ENCODE measurements around the gene ABCD1. TPM values are rescaled to one million over a fixed set of nuclear protein-coding genes. Genes with fewer than 3 reads are reported as not detected.

Gene ABCD1
- total and polyA plus RNA-seq, 4 donors: 5.7 to 19.7 (median 10.3) TPM

DNA sequence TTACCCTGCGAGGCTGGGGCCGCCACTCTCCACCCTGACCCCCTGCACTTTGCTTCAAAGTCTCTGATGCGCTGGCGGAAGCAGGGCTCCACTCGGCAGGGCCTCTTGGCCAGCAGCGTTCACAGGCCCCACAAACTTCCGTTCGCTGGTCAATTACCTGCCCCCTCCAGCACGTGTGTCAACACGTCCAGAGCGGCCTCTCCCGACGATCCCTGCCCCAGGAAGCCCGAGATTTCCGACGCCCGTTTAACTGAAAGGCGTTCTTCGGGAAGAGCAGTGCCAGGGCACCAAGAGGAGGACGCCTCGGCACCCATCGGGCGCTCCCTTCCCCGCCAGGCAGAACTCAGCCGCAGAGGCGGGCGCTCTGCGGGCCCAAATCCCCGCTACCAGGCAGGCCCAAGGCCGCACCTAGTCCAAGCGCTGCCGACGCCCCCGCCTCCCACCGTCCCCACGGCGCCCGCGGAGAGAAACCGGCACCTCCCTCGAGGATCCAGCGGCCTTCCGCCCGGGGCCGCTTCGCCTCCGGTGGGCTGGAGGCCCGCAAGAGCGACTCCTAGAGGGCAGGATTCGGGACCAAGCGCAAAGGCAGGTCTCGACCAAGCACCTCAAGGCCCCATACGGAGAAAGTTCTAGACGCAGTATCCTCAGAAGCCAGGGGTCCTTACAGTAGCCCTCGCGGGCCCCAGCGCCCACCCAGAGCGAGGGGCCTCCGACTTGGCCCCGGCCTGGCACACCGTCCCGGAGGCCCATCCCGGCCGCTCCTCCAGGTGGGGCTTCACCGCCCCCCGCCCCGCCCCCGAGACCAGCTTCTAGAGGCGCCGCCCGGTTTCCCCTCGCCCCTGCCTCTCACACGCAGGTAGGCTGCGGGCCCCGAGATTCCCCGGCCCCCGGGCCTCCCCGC lies 1.1 kb upstream of the ABCD1 start:
- Histone ChIP-seq H3K4me1 (ENCODE audit: control insufficient read depth in 5 of 5, insufficient read depth in 5 of 5, low read length in 5 of 5) (peaks cover 6 to 32% (median 12%) of the 10 kb centered on the region in 5 donors), H3K27me3 (ENCODE audit: control insufficient read depth in 3 of 3, insufficient read depth in 3 of 3, low read length in 2 of 3) (no peaks in the 10 kb centered on the region), H3K4me3 (peak overlapping the region; percentile 57), H3K36me3 (ENCODE audit: control insufficient read depth in 4 of 4, insufficient read depth in 4 of 4, low read length in 4 of 4) (peaks cover 0 to 9% (median 6%) of the 10 kb centered on the region in 4 donors), H3K27ac (ENCODE audit: low read depth in 1 of 2, low read length in 1 of 2) (peak overlapping the region; percentile 89 to 92), H3K9ac (ENCODE audit: insufficient read depth in 1 of 2, low read length in 2 of 2) (peak overlapping the region in 1 of 2 donors; percentile 49), H3K9me3 (ENCODE audit: control insufficient read depth in 4 of 4, insufficient read depth in 3 of 4, low read length in 3 of 4) (peaks cover 0 to 15% (median 1%) of the 10 kb centered on the region in 4 donors)
- DNase-seq (peak; percentile 11 to 37 (median 33)), ATAC-seq (ENCODE audit: insufficient read depth, low FRiP score) (no peak)
- TF ChIP-seq, protein P1, sequence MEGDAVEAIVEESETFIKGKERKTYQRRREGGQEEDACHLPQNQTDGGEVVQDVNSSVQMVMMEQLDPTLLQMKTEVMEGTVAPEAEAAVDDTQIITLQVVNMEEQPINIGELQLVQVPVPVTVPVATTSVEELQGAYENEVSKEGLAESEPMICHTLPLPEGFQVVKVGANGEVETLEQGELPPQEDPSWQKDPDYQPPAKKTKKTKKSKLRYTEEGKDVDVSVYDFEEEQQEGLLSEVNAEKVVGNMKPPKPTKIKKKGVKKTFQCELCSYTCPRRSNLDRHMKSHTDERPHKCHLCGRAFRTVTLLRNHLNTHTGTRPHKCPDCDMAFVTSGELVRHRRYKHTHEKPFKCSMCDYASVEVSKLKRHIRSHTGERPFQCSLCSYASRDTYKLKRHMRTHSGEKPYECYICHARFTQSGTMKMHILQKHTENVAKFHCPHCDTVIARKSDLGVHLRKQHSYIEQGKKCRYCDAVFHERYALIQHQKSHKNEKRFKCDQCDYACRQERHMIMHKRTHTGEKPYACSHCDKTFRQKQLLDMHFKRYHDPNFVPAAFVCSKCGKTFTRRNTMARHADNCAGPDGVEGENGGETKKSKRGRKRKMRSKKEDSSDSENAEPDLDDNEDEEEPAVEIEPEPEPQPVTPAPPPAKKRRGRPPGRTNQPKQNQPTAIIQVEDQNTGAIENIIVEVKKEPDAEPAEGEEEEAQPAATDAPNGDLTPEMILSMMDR (IDR thresholded peaks at IDR 0.05; ENCODE audit: control extremely low read depth, extremely low read depth): no peak
- WGBS, 2 donors: 1 to 29% methylated on average over 43 to 78 of the region's 78 CpGs

DNA sequence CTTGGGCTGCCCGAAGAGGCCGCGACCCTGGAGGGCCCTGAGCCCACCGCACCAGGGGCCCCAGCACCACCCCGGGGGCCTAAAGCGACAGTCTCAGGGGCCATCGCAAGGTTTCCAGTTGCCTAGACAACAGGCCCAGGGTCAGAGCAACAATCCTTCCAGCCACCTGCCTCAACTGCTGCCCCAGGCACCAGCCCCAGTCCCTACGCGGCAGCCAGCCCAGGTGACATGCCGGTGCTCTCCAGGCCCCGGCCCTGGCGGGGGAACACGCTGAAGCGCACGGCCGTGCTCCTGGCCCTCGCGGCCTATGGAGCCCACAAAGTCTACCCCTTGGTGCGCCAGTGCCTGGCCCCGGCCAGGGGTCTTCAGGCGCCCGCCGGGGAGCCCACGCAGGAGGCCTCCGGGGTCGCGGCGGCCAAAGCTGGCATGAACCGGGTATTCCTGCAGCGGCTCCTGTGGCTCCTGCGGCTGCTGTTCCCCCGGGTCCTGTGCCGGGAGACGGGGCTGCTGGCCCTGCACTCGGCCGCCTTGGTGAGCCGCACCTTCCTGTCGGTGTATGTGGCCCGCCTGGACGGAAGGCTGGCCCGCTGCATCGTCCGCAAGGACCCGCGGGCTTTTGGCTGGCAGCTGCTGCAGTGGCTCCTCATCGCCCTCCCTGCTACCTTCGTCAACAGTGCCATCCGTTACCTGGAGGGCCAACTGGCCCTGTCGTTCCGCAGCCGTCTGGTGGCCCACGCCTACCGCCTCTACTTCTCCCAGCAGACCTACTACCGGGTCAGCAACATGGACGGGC lies 579 bp downstream of the ABCD1 start:
- no peak for ATAC-seq (ENCODE audit: insufficient read depth, low FRiP score)
- no peak overlapping the region for H3K9ac ChIP-seq (ENCODE audit: insufficient read depth in 1 of 2, low read length in 2 of 2)
- peak overlapping the region; percentile 10 for H3K4me3 ChIP-seq

DNA sequence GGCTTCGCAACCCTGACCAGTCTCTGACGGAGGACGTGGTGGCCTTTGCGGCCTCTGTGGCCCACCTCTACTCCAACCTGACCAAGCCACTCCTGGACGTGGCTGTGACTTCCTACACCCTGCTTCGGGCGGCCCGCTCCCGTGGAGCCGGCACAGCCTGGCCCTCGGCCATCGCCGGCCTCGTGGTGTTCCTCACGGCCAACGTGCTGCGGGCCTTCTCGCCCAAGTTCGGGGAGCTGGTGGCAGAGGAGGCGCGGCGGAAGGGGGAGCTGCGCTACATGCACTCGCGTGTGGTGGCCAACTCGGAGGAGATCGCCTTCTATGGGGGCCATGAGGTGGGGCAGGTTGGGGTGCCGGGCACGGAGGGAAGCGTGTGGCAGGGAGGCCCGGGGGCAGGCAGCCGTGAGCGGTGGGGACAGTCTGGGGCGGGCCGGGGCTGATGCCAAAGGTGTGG lies 1.2 kb downstream of the ABCD1 start:
- H3K9me3 ChIP-seq (ENCODE audit: control insufficient read depth in 4 of 4, insufficient read depth in 3 of 4, low read length in 3 of 4): peaks cover 0 to 17% (median 0%) of the 10 kb centered on the region in 4 donors
- H3K9ac ChIP-seq (ENCODE audit: insufficient read depth in 1 of 2, low read length in 2 of 2): no peak overlapping the region
- 55 to 78% methylated on average over 13 to 35 of the region's 35 CpGs for WGBS, 2 donors
- H3K4me3 ChIP-seq: no peak overlapping the region
- no peaks in the 10 kb centered on the region for H3K36me3 ChIP-seq (ENCODE audit: control insufficient read depth in 4 of 4, insufficient read depth in 4 of 4, low read length in 4 of 4)
- H3K4me1 ChIP-seq (ENCODE audit: control insufficient read depth in 5 of 5, insufficient read depth in 5 of 5, low read length in 5 of 5): peaks cover 6 to 32% (median 12%) of the 10 kb centered on the region in 5 donors
- TF ChIP-seq, protein P1 (IDR thresholded peaks at IDR 0.05; ENCODE audit: control extremely low read depth, extremely low read depth): no peak
- no peak for ATAC-seq (ENCODE audit: insufficient read depth, low FRiP score)
- H3K27me3 ChIP-seq (ENCODE audit: control insufficient read depth in 3 of 3, insufficient read depth in 3 of 3, low read length in 2 of 3): no peaks in the 10 kb centered on the region
- no peak for DNase-seq
- peak overlapping the region; percentile 82 to 87 for H3K27ac ChIP-seq (ENCODE audit: low read depth in 1 of 2, low read length in 1 of 2)

More for the DNA sequence above, 579 bp downstream of the ABCD1 start:
- H3K4me1 ChIP-seq (ENCODE audit: control insufficient read depth in 5 of 5, insufficient read depth in 5 of 5, low read length in 5 of 5): peaks cover 6 to 32% (median 12%) of the 10 kb centered on the region in 5 donors
- H3K27ac ChIP-seq (ENCODE audit: low read depth in 1 of 2, low read length in 1 of 2): peak overlapping the region; percentile 82 to 94
- peaks cover 0 to 3% (median 0%) of the 10 kb centered on the region in 4 donors for H3K36me3 ChIP-seq (ENCODE audit: control insufficient read depth in 4 of 4, insufficient read depth in 4 of 4, low read length in 4 of 4)
- no peak for DNase-seq
- TF ChIP-seq, protein P1 (IDR thresholded peaks at IDR 0.05; ENCODE audit: control extremely low read depth, extremely low read depth): no peak
- 71 to 78% methylated on average over 38 to 55 of the region's 55 CpGs for WGBS, 2 donors
- no peaks in the 10 kb centered on the region for H3K27me3 ChIP-seq (ENCODE audit: control insufficient read depth in 3 of 3, insufficient read depth in 3 of 3, low read length in 2 of 3)
- H3K9me3 ChIP-seq (ENCODE audit: control insufficient read depth in 4 of 4, insufficient read depth in 3 of 4, low read length in 3 of 4): peaks cover 0 to 17% (median 0%) of the 10 kb centered on the region in 4 donors

All from lung (tissue), 12 donors.